HT1080 (cell line): ENCODE data around the gene ZNF622. TPM values are rescaled to one million over a fixed set of nuclear protein-coding genes. Genes with fewer than 3 reads are reported as not detected.
A peak's percentile ranks its signal among the peaks of the same experiment; 100 is the strongest.
"Not testable (repeated sequence)": the region's sequence is repeated elsewhere in the genome, so short reads cannot be mapped to it uniquely, and the experiment has no call there.

Source experiments
- DNase-seq: peaks from one replicate; pipeline ENCODE4 v3.0.0-alpha.2; 2015; ENCODE audit warnings: low read depth
- total RNA-seq: library from RNA; depleted of rRNA; stranded (reverse); fragments of >200 nt; shearing (Covaris generic); gene quantifications from 2 replicates; pipeline ENCODE4 v1.2.3, GENCODE V29; 2014

The ZNF622 gene
- total RNA-seq, 1 experiment from 2014 or later = 106 TPM

DNA sequence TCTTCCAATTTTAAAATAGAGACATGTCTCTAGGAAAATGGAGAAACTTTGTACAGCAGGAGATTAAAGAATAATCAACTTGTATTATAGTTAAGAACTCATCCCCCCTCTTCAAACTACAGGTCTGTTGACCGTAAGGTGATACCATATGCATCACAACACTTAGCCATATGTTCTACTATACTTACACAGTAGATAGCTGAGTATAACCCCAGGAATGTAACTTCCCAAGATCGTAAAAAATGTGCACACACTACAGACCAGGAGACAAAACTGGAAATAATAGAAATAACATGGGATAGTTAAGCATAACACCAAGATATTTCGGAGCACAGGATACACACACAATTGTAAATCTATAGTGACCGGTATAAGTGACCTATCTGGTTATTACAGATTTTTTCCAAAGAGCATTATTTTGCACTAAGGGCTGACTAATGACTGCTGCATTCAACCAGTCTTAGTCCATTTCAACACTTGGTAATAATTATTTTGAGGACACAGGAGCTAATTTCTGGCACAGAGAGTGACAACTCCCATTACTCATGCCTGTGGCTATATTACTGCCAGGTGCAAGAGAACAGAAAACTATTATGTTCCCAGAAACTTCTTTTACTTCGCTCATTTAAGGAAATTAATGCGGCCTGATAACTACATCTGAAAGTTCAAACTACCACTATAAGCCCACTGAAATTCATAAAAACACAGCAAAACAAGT lies 15.4 kb upstream of the ZNF622 start:
- DNase-seq = no peak

DNA sequence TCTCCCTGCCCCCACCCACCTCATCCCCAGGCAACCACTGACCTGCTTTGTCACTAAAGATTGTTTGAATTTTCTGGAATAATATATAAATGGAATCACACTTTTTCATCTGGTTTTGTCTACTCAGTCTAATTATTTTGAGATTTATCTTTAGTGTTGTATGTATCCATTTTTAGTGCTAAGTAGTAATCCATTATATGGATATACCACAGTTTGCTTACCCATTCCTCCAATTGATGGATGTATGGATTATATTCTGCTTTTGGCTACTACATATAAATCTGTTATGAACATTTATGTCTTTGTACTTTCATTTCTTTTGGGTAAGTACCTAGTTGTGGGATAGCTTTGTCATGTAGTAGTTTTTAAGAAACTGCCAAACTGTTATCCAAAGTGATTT lies 14.5 kb upstream of the ZNF622 start:
- no peak for DNase-seq

GRCh38 chr5:16477541-16477940 lies 11.9 kb upstream of the ZNF622 start:
- DNase-seq = no peak

DNA sequence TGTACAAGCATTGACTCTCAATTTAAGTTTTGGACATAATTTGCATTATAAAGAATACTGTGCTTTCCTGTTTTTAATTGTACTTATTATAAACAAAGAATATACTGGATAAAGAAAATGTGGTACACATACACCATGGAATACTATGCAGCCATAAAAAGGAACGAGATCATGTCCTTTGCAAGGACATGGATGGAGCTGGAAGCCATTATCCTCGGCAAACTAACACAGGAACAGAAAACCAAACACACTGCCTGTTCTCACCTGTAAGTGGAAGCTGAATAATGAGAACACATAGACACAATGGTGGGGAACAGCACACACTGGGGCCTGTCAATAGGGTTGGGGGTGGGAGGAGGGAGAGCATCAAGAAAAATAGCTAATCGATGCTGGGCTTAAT lies 10.8 kb upstream of the ZNF622 start:
- DNase-seq = not testable (repeated sequence)

DNA sequence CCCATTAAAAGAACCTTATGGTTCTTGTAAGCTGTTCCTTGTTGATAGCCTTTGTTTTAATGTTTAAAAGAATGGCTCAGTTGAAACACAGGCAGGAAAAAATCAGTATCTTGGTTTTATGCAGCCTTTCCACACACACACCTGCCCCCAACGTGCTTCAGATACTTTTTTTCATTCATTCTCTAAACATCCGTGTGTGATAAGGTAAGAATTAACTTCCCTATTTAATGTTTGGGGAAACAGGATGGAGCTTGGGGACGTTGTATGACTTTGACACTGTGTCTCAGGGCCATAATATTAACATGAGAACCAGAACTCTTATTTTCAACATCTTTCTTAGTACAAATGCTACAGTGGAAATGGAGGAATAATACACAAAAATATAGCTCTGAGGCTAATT lies 5.8 kb upstream of the ZNF622 start:
- no peak for DNase-seq

GRCh38 chr5:16467363-16468219 lies 2.0 kb upstream of the ZNF622 start:
- peak; percentile 80 for DNase-seq

- DNase-seq = no peak
Observed at GRCh38 chr5:16464664-16465543, 696 bp downstream of the ZNF622 start.

DNA sequence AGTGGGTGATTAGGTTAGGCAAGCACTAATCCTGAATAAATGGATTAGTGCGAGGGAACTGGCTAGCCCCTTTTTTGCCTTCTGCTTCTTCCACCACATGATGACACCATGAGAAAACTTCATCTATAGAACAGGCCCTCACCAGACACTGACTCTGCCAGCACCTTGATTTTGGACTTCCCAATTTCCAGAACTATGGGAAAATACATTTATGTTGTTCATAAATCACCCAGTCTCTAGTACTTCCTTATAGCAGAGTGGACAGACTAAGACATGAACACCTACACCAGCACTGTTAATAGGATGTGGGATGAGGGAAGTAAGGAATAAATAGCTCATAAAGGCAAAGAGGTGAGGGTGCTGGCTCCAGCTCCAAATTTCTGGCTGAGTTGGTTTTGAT lies 1.4 kb downstream of the ZNF622 start:
- DNase-seq = no peak

DNA sequence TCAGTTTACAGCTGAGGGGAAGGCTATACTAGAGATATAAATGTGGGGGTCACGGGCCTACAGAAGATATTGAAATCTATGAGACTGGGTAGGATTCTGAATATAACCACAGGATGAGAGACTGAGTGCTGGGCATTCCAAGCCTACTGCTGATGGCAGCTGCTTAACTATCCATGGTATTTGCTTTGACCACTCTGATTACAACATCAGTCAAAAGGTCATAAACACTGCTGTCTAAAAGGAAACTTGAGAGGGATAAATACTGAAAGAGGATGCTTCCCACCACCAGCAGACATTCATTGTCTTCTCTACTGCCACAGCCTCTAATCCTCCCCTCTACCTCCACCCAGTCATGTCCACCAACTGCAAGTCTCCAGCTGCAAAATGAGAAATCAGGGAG lies 3.8 kb downstream of the ZNF622 start:
- peak; percentile 79 for DNase-seq

DNA sequence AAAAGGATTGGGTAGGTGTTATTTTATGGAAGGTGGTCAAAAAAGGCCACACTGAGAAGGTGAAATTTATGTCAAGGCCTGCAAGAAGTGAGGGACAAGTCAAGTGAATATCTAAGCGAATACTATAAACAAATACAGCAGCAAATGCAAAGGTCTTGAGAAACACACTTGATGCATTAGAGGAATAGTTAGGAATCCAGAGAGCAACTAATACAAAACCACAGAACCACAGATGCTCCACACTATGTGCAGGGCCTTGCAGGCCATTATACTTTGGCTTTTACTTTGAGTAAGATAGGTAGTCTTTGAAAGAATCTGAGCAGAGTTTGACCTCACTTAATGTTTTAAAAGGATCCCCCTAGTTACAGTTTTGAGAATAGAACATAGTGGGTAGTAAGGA lies 4.6 kb downstream of the ZNF622 start:
- DNase-seq = no peak

DNA sequence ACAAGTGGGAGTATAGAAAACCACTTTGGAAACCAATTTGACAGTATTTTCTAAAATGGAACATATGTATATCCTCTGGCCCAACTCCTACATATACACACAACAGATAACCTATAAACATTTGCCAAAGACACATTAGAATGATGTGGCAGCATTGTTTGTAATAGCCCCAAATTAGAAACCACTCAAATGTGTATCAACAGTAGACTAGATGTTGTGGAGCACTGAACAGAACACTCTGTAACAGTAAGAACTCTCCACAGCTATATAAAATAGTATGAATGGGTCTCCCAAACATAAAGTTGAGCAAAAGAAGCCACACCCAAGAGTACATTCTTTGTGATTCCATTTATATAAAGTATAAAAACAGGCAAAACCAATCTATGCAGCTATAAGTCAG lies 6.1 kb downstream of the ZNF622 start:
- no peak for DNase-seq

GRCh38 chr5:16457853-16458252 lies 7.7 kb downstream of the ZNF622 start:
- no peak for DNase-seq

DNA sequence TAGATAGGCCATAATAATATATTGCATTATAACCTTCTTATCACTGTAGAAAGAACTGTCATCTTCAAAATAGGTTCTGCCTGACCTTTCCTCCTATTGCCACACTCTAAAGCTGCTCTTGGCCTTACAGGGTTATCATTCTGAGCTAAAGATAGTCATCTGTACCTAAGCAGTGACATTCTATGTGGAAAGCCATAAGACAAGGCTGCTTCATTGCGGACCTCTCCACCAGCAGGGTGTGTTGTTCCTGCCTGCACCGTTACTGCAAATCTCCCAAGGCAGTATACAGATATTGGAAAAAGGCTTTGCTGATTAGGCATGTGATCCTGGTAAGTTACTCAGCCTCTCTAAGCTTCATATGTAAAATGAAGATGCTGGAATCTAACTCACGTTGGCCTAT lies 8.1 kb downstream of the ZNF622 start:
- DNase-seq = no peak

DNA sequence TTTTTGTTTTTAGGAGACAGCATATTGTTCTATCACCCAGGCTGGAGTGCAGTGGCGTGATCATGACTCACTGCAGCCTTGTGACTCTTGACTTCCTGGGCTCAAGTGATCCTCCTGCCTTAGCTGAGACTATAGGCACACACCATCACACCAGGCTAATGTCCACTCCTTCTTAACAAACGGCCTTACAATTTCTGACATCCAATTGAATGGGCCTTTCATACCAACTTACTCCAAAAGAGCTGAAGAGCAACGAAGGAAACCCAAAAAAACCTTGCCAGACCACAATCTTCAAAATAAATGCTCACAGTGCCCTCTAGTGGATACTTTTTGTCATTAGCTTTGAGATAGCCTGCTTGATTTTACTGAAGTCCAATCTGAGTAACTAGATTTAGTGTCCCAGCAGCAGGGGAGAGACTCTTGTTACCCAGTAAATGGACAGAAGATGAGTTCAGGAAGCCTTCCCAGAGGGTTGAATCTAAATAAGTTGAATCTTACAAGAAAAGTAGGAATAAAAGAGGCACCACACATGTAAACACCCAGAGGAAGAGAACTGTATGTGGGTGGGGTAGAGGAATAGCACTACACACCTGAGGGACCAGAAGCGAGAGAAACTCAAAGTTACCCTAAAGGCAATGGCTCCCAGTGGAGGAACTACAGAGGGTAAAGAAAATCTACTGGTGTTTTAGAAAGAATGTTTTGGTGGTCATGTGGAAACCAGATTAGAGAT lies 9.3 kb downstream of the ZNF622 start:
- DNase-seq = peak; percentile 91

DNA sequence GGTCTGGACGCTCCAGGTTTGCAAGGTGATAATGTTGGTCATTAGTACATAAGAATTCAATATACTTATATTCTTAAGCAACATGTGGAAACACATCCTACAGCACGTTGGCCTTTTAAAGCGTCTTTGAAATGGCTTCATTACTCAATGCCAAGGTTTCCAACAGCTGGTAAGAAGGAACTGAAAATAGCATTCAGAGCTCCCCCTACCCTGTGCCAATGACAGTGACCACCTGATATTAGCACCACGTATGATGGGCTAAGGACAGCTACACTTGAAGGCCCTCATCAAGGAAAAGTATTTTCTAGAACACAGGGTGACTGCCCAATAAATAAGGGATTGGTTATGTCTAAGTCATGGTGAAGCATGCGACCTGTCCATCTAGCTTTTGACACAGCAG lies 9.9 kb downstream of the ZNF622 start:
- no peak for DNase-seq

- DNase-seq = no peak
Observed at GRCh38 chr5:16454686-16455085, 10.9 kb downstream of the ZNF622 start.

GRCh38 chr5:16453609-16454008 lies 12.0 kb downstream of the ZNF622 start:
- no peak for DNase-seq

- no peak for DNase-seq
Observed at GRCh38 chr5:16450163-16450562, 15.4 kb downstream of the ZNF622 start.

DNA sequence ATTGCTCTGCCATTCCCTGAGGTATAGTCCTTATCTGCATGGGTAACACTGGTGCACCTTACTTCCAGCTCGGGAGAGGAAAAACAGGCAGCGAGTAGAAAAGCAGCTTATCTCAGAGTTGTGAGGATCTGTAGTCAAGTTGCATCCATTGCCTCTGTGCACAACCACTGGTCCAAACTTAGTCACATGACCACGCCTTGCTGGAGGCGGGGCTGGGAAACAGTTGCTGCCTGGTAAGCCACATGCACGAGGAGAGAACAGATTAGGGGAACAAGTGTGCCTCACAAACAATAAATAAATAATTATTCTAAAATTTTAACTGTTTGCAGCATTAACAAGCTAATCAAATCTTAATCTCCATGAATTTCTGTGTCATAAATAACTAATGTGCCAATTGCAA lies 18.6 kb downstream of the ZNF622 start:
- no peak for DNase-seq

DNA sequence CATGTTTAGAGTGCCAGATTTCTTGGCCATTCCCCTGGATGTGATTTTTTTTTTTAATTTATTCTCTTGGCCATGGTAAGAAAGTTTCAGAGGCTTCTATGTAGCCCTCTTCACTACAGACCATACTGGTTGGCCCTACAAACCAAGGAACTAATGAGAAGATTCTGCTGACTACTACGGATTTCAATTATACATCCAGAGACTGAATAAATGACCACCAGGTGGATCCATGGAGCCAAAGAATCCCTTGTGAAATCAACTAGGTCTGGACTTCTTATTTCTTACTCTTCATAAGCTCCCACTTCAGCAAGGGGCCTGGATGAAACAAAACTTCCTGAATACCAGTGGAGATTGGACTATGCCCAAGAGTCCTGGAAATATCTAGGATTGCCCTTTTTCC lies 27.6 kb downstream of the ZNF622 start:
- peak; percentile 27 for DNase-seq

DNA sequence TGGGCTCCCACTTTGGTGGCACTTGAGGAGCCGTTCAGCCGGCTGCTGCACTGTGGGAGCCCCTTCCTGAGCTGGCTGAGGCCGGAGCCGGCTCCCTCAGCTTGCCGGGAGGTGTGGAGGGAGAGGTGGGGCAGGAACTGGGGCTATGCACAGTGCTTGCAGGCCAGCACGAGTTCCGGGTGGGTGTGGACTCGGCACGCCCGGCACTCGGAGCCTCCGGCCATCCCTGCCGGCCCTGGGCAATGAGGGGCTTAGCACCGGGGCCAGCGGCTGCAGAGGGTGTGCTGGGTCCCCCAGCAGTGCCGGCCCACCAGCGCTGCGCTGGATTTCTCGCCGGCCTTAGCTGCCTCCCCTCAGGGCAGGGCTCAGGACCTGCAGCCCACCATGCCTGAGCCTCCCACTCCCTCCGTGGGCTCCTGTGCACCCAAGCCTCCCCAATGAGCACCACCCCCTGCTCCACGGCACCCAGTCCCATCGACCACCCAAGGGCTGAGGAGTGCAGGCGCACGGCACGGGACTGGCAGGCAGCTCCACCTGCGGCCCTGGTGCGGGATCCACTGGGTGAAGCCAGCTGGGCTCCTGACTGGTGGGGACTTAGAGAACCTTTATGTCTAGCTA lies 29.4 kb downstream of the ZNF622 start:
- not testable (repeated sequence) for DNase-seq
